ENCODE measurements around the gene LMF1.

The LMF1 gene

DNA sequence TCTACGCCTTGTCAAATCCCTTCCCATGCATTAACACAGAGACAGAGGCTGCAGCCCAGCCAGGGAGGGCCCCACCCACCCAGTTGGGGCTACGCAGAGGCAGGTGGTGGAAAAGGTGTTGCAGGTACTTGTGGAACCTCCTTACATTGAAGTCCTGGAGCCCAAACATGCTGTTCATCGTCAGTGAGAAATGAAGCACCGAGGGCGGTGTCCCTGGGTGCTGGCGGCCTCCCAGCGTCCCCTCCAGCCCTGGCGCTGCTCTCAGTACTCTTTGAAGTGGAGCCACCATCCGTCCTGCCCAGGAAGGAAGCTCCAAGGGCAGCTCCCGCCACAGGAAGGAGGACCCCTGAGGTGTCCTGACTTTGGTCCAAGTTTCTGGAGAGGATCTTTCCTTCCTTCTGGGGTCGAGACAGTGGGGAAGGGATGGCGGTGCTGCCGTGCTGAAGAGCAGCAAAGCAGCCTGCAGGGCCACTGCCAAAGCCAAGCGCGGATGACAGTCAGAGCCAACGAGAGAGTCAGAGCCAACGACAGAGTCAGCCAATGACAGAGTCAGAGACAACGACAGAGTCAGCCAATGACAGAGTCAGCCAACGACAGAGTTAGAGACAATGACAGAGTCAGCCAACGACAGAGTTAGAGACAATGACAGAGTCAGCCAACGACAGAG is 23.4 kb downstream of the LMF1 start:
- DNase-seq = no peak

DNA sequence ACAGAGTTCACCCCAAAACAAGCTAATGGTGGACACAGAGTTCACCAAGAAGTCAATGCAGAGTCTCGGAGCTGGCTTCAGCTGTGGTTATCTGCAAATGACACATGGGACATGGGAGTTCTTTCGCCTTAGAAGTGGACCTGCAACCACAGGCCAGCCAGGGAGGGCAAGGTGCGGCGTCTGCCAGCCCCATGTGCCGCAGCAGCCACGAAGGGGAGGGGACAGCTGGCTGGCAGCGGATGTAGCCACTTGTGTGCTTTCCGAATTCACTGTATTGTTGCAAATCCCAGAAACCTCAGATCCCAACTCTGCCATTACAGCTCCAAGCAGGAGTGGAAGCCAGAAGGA is 24.8 kb downstream of the LMF1 start:
- DNase-seq = no peak

DNA sequence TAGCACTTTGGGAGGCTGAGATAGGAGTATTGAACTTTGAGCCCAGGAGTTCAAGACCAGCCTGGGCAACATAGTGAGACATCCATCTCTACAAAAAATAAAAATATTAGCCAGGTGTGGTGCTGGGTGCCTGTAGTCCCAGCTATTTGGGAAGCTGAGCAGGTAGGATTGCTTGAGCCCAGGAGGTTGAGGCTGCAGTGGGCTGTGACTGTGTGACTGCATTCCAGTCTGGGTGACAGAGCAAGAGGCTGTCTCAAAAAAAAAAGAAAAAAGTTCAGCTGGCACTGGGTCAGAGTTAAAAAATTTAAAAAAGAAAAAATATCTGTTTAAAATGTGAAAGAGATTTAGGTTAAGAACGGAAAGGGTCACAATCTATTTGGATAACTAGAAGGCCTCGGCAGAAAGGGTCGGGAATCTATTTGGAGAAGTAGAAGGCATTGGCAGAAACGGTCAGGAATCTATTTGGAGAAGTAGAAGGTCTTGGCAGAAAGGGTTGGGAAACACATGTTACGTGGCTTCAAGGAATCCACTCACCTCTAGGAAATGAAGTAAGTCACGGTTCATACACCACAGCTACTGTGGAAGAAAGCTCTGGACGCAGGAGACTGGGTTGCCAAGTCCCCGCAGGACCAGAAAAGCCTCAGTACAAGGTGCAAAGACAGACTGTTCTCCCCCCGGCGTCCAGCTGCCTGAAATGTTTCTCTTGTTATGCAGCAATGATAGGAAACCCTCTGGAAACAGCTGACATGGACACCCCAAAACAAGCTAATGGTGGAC is 25.3 kb downstream of the LMF1 start:
- no peak for DNase-seq

DNA sequence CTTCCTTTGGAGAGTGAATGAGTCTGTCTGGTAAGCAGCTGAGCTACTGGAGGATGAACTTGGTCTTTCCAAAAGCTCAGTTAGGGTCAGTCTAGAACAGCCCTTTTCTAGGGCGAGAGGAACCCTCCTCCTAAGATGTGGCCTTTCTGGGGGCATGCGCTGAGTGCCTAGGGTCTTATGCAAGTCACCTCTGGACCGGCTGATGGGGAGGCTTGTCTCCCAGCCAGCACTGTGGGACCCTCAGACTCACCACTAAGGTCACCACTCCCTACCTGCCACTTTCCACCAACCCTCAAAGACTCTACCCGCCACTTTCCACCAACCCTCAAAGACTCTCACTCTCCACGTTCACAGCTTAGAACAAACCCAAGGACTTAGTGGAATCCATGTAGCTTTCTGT is 26.8 kb downstream of the LMF1 start:
- DNase-seq = no peak

DNA sequence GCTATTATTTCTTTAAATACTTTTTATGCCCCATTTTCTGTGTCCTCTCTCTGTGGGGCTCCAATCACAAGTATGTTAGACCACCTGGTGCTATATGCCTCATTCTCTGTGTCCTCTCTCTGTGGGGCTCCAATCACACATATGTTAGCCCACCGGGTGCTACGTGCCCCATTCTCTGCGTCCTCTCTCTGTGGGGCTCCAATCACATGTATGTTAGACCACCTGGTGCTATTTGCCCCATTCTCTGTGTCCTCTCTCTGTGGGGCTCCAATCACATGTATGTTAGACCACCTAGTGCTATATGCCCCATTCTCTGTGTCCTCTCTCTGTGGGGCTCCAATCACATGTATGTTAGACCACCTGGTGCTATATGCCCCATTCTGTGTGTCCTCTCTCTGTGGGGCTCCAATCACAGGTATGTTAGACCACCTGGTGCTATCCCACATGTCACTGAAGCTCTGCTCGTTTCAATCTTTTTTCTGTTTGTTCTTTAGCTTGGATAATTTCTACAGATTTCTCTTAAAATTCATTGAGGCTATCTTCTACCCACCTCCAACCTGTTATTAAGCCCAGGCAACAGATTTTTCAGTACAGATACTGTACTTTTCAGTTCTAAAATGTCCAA is 28.2 kb downstream of the LMF1 start:
- no peak for DNase-seq

DNA sequence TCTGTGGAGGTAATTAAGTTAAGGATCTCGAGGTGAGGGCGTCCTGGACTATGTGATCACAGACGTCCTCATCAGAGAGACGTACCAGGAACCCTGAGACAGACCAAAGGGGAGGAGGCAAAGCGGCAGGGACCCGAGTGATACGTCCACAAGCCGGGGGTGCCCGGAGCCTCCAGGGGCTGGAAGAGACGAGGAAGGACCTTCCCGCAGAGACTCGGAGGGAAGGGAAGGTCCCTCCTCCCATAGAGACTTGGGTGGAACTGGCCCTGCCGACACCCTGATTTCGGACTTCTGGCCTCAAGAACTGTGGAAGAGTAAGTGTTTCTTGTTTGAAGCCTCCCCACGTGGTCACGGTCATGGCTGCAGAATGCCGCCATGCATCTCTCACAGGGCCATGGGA is 30.8 kb downstream of the LMF1 start:
- no peak for DNase-seq

DNA sequence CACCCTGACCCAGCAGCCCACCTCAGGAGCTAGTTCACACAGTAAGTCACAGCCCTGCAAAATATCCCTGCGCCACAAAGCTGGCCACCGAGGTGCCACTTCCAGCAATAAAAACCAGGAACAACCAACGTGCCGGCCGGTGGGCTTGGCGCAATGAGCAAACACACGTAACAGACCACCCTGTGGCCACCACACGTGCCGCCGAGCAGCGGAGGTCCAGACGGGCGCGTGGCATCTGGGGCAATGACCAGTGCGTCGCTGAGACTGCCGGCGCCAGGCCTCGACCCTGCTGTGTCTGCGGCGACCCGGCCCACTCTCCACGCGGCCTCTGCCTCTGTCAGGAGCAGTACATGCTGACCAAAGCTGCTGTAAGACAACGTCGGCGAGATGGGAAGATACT is 31.5 kb downstream of the LMF1 start:
- DNase-seq = no peak

DNA sequence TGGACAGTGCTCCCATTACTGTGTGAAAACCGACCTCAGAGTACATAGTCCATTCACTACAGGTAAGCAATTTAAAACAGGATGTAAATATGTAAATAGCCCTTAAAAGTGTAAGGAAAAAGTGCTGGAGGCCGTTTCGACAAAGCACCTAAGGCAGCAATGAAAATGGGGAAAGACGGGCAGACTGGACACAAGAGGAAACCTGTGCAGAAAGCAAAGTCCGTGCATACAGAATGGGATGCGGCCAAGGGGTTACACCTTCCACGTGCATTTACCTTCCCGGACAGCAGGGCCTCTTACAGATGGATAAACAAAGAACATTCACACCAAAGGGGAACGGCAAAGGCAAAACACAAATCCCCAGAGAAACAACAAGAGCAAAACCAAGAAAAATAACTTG is 32.0 kb downstream of the LMF1 start:
- no peak for DNase-seq

DNA sequence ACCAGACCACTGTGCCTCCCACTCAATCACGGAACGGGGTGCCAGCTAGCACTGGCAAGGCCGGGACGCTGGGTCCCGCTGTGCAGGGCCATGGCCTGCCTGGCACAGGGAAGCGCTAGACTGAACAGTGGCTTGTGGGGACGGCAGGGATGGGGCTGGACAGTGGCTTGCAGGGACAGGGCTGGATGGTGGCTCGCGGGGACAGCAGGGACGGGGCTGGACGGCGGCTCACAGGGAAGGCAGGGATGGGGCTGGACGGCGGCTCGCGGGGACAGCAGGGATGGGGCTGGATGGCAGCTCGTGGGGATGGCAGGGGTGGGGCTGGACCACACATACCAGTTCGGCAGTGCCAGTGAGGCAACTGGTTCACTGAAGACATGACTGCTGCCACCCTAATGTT is 32.6 kb downstream of the LMF1 start:
- DNase-seq = no peak

DNA sequence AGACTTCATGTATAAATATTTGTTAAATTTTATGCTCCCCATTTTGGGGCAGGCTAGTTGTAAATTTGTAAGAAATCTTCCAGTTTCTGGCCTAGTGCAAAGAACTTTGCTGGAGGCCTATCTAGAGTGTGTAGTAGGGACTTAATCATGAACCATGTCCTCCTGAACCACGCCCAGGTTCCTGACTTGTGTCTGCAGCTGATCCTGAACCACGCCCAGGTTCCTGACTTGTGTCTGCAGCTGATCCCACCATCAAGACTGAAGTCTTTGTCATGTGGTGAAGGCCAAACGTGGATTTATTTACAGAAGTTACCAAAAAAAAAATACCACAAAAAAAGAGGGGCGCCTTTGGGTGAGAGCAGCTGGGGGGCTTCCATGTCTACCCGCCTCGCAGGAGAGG is 33.1 kb downstream of the LMF1 start:
- DNase-seq = no peak

DNA sequence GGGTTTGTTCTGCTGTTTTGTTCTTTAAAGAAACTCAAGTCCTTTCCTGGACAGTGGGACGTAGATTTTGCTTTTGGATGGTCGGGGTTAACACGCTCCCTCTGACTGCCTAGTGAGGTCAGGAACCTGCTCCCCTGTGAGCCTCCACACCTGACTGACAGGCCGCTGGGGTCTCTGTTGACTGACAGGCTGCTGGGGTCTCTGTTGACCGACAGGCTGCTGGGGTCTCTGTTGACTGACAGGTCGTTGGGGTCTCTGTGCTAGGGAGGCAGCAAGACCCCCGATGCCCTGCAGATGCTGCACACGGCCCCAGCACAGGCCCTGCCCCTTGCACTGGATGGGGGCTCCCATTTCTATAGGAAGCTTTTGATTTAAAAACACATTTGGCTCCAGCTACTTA is 33.5 kb downstream of the LMF1 start:
- DNase-seq = no peak

DNA sequence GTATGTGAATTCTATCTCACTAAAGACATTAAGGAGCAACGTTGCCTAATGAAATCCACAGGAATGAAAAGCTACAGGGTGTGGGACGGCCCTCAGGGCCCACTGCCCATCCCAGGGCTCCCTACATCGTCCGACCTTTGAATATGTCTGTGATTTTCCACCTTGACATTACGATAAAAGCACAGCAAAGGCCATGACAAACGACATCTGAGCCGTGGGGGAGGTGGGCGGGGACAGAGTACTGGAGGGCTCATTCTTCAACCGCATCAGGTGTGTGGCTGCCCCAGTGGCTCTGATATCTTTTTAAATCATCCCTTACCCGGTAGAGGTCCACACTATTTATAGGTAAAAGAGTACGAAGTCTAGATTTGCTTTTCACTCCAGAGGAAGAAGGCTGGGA is 35.1 kb downstream of the LMF1 start:
- DNase-seq = no peak

DNA sequence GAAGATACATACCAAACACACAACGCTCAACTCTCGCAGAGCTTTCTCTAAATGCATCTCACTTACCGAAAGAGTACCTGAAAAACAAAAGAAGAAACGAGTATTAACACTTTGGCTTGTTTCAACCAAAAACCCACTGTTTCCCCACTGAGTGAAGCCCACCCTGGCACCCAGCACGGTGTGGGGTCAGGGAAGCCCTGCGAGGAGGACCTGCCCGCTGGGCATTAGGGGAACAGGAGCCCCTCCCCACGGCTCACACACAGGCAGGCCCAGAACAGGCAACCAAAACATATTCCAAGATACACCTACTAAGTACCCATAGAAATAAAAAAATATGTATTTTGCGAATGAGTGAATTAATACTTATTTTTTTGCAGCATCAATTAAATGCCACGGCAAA is 36.6 kb downstream of the LMF1 start:
- no peak for DNase-seq

DNA sequence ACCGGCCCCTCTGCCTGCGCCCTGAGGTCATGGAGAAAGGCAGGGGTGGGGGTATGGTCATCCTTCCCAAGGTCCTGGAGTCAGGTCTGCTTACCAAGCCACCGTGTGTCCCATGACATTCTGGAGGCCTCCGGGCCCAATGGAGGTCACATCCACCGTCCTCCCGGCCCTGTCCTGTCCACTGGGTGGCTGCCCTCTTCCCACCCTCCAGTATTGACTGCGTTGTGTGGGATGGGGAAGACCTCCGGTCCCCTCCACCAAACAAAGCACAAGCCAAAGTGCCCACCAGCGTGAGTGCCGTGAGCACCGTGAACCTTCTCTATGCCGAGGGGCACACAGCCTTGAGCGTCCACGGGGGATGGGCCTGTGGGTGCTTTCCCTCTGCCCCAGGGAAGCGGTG is 37.2 kb downstream of the LMF1 start:
- DNase-seq = no peak

DNA sequence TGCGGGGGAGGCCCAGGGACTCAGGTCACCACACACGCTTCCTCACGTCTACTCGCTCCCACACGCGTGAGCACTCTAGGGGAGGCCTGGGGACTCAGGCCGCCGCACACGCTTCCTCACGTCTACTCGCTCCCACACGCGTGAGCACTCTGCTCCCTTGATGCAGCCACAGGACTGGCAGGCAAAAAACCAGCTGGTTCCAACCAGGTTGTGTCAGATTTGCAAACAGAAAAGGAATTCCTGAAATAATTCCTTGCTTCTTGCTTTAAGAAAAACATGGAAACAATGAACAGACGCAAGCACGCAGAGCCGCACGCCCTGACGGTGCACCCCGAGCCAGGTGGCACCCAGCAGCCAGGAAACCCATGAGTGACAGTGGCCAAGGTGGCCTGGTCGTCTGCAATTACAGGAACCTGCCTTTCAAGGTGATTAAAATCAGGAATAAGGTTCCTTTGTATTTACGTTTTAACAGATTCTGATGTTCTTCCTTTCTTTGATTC is 37.9 kb downstream of the LMF1 start:
- DNase-seq = no peak

DNA sequence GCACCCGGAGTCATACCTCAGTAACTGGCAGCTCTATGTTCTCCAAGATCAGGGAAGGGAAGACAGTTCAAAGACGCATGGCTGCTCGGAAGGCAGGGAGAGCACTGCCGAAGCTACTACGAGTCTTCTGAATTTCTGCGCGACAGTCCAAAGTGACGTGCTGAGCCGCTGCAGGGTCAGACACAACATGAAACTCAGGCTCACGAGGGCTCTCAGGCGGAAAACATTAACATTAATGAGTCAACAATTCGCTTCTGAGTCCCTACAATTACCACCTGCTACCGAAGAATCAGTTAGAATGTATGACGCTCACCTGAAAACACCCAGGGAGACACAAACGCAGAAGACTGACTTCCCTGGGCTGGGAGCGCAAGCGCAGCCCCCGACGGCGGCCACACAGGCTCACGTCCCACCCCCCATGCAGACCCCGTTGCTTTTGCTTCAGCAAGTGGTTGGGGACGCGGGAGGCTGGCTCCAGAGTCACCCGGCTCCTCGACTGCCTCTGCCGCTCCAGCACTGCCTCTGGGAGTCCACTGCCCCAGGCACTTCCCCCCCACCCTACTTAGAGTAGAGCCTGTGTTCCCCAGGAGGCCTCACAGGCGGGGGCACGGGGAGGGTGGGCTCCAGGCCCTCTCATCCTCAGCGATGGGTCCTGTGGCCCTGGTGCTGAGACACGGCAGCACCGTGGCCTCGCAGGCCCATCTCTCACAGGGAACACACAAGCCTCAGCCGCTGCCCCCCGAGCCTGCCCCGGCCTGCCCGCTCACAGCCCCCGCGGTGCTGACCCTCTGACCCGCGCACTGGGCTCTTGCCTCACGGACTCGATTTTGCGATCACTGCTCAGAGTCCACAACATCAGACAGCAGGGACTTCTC is 38.9 kb downstream of the LMF1 start:
- DNase-seq = no peak

DNA sequence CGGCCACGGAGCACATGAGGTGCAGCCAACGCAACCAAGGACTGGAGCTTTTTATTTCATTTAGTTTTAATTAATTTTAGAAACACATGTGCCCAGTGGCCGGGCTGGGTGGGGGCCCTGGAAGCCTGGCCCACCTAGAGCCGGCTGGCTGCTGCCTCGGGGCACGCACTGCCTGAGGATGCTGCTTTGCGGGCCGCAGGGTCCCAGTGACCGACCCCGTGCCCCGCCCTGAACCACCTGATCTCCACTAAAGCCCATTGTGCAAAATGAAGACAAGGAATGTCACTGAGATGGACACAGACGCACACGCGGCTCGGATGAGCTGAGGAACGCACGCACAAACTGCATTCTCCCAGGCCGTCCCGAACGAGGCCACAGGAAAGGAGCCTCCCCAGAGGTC is 39.6 kb downstream of the LMF1 start:
- DNase-seq = no peak

DNA sequence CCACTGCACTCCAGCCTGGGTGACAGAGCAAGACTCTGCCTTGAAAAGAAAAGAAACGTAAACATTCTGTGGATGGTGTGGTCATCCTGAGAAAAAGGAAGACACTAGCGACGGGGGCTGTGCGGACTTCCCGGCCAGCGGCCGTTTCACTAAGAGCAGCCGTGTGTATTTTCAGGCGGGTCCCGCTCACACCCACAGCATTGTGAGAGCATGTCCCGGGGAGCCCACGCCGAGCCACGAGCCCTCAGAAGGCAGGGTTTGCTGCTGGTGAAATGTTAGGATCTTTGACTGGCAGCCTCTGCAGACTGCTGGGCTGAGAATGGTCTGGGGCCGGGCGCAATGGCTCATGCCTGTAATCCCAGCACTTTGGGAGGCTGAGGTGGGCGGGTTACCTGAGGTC is 40.3 kb downstream of the LMF1 start:
- no peak for DNase-seq

DNA sequence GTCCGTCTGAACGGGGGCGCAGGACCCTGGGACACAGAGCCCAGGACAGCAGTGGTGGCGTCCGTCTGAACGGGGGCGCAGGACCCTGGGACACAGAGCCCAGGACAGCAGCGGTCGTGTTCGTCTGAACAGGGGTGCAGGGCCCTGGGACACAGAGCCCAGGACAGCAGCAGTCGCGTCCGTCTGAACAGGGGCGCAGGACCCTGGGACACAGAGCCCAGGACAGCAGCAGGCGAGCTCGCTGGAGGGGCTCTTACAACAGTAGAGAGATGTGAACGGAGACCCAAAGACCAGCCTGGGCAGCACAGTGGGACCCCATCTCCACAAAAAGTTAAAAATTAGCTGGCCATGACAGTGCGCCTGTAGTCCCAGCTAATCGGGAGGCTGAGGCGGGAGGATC is 40.7 kb downstream of the LMF1 start:
- no peak for DNase-seq

DNA sequence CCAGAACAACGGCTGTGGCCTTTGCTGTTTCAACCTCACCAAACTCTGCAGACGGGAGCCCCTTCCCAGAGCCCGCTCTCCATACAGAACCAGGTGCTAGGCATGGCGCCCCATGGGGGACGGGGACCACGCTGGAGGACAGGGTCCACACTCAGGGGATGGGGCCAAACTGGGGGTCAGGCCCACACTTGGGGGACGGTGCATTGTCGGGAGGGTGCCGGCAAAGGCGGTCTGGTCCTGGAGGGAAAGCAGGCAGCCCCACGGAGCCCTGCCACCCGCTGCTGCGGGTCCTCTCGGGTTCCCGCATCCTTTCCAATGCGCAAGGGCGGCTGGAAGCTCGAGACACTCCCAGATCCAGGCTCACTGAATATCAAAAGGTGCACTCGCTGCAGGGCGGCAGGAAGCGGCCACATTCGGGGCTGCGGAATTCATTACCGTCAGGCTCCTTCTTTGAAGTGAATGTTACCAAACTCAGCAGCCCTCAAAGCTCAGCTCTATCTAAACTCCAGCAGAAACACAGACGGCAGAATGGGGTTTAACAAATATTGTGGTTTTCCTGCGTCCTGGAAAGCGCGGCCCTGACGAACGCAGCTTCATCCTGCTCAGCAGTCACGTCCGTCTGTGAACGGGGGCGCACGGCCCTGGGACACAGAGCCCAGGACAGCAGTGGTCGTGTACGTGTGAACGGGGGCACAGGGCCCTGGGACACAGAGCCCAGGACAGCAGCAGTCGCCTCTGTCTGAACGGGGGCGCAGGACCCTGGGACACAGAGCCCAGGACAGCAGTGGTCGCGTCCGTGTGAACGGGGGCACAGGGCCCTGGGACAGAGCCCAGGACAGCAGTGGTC is 41.3 kb downstream of the LMF1 start:
- DNase-seq = no peak

DNA sequence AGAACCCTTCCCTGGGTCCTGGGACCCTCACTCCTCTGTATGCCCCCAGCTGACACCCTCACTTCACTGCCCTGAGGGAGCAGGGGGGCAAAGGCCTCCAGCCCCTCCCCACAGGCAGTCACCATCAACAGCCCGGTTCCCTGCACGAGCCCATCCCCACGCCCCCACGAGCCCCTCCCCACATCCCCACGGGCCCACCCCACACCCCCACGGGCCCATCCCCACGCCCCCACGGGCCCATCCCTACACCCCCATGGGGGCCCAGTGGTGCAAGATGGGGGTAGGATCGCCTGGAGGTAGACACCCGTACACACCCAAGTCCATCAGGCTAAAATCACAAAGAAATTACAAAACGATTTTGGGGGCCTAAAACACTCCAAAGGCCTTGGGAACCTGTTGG is 42.3 kb downstream of the LMF1 start:
- no peak for DNase-seq

DNA sequence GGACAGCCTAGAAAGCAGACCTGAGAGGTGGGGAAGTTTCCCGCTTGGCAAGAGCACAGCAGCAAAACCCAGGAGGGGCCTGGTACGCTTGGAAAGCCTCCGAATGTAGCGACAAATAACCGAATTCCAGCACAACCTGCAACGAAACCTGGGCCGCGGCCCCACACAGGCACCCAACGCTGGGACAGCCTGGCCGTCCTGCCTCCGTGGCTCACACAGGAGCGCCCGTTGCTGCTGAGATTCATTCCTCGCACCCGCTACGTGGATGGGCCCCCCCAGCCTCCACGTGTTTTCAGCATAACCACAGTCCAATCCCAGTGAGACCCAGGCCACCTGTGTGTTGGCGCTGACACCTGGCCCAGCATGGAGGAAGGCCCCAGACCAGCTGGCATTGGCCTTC is 42.9 kb downstream of the LMF1 start:
- no peak for DNase-seq
